ENCODE results near the gene DNAJB7. TPM values are rescaled to one million over a fixed set of nuclear protein-coding genes. Genes with fewer than 3 reads are reported as not detected.
A peak's percentile ranks its signal among the peaks of the same experiment; 100 is the strongest.
"Not testable (repeated sequence)": the region's sequence is repeated elsewhere in the genome, so short reads cannot be mapped to it uniquely, and the experiment has no call there.

DNAJB7 gene
- total RNA-seq, 4 donors from 2014 or later = not detected

DNA sequence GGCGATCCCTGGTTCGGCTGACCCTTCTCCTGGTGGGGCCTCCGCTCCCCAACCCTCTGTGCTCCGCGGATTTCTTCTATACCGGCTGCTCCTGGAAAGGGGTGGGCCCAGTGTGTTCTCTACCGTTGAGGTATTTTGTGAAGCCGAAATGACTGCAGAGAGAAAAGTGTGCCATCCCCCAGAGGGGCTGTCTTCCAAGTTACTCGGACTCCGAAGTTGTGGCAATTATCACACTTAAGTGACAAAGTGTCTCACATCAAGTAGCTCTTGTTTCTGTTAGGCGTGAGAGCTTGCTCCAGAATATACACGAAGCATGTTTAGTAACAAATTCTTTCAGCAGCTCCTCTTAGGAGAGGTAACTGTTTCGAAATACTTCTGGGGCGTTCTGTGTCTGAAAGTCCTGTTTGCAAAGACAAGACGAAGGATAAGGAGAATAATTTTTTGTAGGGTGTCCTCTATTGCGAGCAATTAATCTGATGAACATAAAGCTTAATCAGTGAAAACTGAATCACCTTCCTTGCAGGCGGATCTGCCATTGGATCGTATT is 4.5 kb downstream of the DNAJB7 start:
- TF ChIP-seq CTCF (IDR thresholded peaks at IDR 0.05) = no peak
- no peak for DNase-seq (ENCODE audit: low spot score)
- ATAC-seq (ENCODE audit: low FRiP score) = peak; percentile 23

DNA sequence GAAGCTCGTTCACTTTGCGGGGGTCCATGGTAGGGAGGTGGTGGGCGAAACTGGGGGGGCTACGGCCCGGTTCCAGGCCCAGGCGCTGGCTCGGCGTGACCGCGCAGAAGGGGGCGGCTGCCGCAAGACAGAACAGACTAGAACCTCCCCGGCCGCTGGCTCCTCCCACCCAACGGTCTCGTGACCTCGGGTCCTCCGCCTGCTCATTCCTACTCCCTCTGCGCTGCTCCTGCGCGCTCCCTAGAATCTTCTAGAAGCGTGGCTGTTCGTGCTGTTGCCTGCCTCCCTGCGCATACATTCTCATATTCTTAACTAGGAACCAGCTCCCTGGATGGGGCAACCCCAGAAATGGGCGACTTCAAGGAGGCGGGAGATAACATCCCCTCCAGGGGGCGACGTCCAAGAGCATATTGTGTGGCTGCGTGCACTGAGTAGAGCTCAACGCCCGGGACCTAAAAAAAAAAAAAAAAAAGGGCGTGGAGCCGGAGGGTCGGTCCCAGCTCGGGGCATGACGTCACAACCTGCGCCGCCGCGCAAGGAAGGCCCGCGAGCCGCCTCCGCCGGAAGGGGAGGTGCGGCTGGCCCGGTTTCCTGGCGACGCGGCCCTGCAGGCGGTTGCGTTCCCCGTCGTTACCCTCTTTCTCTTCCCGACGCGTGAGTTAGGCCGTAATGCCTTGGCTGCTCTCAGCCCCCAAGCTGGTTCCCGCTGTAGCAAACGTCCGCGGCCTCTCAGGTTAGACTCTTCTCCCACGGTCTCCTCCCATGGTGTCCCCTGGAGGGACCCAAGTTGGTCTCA is 5.2 kb downstream of the DNAJB7 start, which contains the start of the genes ST13 and XPNPEP3:
Gene ST13, minus strand, starts transcription at position 127 of the 796 bp plus-strand sequence. Its CDS starts 99 bp downstream, at position 28.
Gene XPNPEP3, plus strand, starts transcription at position 636 of the 796 bp plus-strand sequence. Its CDS starts 34 bp downstream, at position 670.
- DNase-seq (ENCODE audit: low spot score) (peak; percentile 85), ATAC-seq (ENCODE audit: low FRiP score) (peak; percentile 96)
- no peak for TF ChIP-seq CTCF (IDR thresholded peaks at IDR 0.05)

DNA sequence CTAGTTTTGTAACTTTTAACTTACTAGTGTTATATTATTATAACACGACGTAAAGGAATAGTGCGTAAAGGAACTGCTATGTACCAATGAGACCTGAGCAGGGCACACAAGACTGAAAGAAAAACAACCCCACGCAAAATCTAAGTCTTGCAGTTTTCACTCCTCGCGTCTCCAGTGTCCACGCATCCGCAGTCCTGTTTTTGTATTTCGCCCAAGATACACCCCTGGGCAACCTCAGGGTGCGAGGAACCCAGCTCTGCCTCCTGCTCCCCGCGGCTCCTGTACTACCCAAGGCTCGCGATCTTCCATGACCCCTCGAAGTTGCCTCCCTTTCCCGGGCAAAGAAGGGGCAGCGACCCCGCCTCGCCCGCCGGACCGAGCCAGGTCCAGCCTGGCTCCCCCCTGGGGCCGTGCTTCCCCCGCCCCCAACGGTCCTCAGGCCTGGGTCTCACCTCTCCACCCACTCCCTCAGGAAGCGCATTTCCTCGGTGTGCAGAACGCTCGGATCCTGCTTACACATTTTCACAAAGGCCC is 5.9 kb downstream of the DNAJB7 start:
- ATAC-seq (ENCODE audit: low FRiP score) = peak; percentile 44
- no peak for DNase-seq (ENCODE audit: low spot score)
- no peak for TF ChIP-seq CTCF (IDR thresholded peaks at IDR 0.05)

GRCh38 chr22:40855071-40855978 is 6.6 kb downstream of the DNAJB7 start:
- DNase-seq (ENCODE audit: low spot score) (peak; percentile 35), ATAC-seq (ENCODE audit: low FRiP score) (no peak)
- TF ChIP-seq CTCF (IDR thresholded peaks at IDR 0.05) = no peak

- ATAC-seq (ENCODE audit: low FRiP score) (no peak), DNase-seq (ENCODE audit: low spot score) (no peak)
- TF ChIP-seq CTCF (IDR thresholded peaks at IDR 0.05) = no peak
These were observed 8.0 kb downstream of the DNAJB7 start for GRCh38 chr22:40853961-40854360.

DNA sequence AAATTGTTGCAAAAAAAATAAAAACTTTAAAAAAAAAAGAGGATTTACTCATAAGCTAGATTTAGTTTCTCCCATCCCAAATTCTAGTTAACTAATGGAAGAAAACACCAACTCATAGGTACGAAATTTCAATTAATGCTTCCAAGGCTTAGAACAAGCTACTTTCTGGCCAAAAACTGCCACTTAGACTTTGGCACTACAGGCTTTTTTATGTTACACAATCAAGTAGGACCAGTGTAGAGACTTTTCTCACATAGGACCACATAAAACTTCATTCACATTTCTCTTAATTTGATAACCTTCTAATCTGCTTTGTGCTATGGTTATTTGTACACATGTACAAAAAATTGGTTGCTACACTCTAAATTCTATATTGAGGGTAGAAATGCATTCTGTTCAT is 8.6 kb downstream of the DNAJB7 start:
- no peak for DNase-seq (ENCODE audit: low spot score)
- ATAC-seq (ENCODE audit: low FRiP score) = no peak
- TF ChIP-seq CTCF (IDR thresholded peaks at IDR 0.05) = no peak

GRCh38 chr22:40845816-40846215 is 16.1 kb downstream of the DNAJB7 start:
- not testable (repeated sequence) for ATAC-seq (ENCODE audit: low FRiP score); DNase-seq (ENCODE audit: low spot score)

Data from omental fat pad (tissue), 4 donors.